HEK293 (cell line): ENCODE measurements around the gene HMGXB3.
A peak's percentile ranks its signal among the peaks of the same experiment; 100 is the strongest.

ENCODE experiments used
- CTCF ChIA-PET: fragments of 350-600 bp; formaldehyde crosslinking; extraction: SDS; loops from one replicate; lab custom pipeline; 2021; ENCODE audit warnings: antibody characterized with exemption; lab: Yijun Ruan, JAX
- POLR2A ChIA-PET: fragments of 300-600 bp; formaldehyde crosslinking; extraction: SDS; loops from one replicate; lab custom pipeline; 2020; ENCODE audit warnings: antibody characterized with exemption, inconsistent platforms; lab: Yijun Ruan, JAX
- H3K27ac ChIP-seq: fragments of 200-500 bp; sonication (Bioruptor generic); 2 replicates; pipeline ENCODE4 v1.5.1; 2014; ENCODE audit warnings: low read depth, low read length, control low read depth, inconsistent platforms; ENCODE audit errors: extremely low read depth
- H3K36me3 ChIP-seq, 2 experiments: fragments of 200-500 bp in 1 of 2; sonication (Bioruptor generic) in 1 of 2; 1 replicate in 1 of 2; 2 replicates in 1 of 2; pipeline ENCODE4 v1.5.1; 2014 to 2017; ENCODE audit warnings: inconsistent platforms in 2 of 2, low read length in 2 of 2; ENCODE audit not compliant: control insufficient read depth in 2 of 2, insufficient read depth in 1 of 2
- H3K4me1 ChIP-seq: fragments of 200-500 bp; sonication (Bioruptor generic); 2 replicates; pipeline ENCODE4 v1.5.1; 2014; ENCODE audit warnings: mild to moderate bottlenecking, low read length, inconsistent platforms; ENCODE audit not compliant: control insufficient read depth, insufficient read depth
- H3K4me3 ChIP-seq: 2 replicates; pipeline ENCODE4 v1.5.1; 2011; ENCODE audit warnings: low read depth, mild to moderate bottlenecking, control low read depth, low read length, moderate library complexity
- H3K9me3 ChIP-seq: fragments of 200-500 bp; sonication (Bioruptor generic); 2 replicates; pipeline ENCODE4 v1.5.1; 2014; ENCODE audit warnings: low read depth, low read length, inconsistent platforms; ENCODE audit not compliant: control insufficient read depth, insufficient read depth
- BCL11A ChIP-seq: fragments of 450-650 bp; formaldehyde crosslinking; IDR thresholded peaks from 2 replicates; pipeline ENCODE4 v1.5.1; 2016; ENCODE audit warnings: low read depth, missing biosample characterization, missing genetic modification characterization
- FEZF1 ChIP-seq: fragments of 450-650 bp; formaldehyde crosslinking; IDR thresholded peaks from 2 replicates; pipeline ENCODE4 v1.5.1; 2016; ENCODE audit warnings: missing biosample characterization, missing genetic modification characterization
- GFI1B ChIP-seq: fragments of 450-650 bp; formaldehyde crosslinking; IDR thresholded peaks from 2 replicates; pipeline ENCODE4 v1.5.1; 2016; ENCODE audit warnings: missing biosample characterization, missing genetic modification characterization
- GLIS1 ChIP-seq: fragments of 450-650 bp; formaldehyde crosslinking; IDR thresholded peaks from 2 replicates; pipeline ENCODE4 v1.5.1; 2016; ENCODE audit warnings: missing biosample characterization, missing genetic modification characterization
- IKZF3 ChIP-seq: fragments of 450-650 bp; IDR thresholded peaks from 2 replicates; pipeline ENCODE4 v1.5.0; 2018; ENCODE audit warnings: missing biosample characterization, mild to moderate bottlenecking, missing genetic modification characterization, moderate library complexity
- MZF1 ChIP-seq: fragments of 450-650 bp; formaldehyde crosslinking; IDR thresholded peaks from 2 replicates; pipeline ENCODE4 v1.5.1; 2017; ENCODE audit warnings: missing biosample characterization, missing genetic modification characterization, borderline replicate concordance
- SCRT1 ChIP-seq: fragments of 450-650 bp; formaldehyde crosslinking; IDR thresholded peaks from 2 replicates; pipeline ENCODE4 v1.5.1; 2016; ENCODE audit warnings: missing biosample characterization, missing genetic modification characterization, borderline replicate concordance
- SP2 ChIP-seq: fragments of 450-650 bp; formaldehyde crosslinking; IDR thresholded peaks from 2 replicates; pipeline ENCODE4 v1.5.1; 2016; ENCODE audit warnings: missing biosample characterization, missing genetic modification characterization
- ZBTB8A ChIP-seq: fragments of 450-650 bp; formaldehyde crosslinking; IDR thresholded peaks from 2 replicates; pipeline ENCODE4 v1.5.1; 2016; ENCODE audit warnings: missing biosample characterization, missing genetic modification characterization
- ZIC2 ChIP-seq: fragments of 450-650 bp; formaldehyde crosslinking; IDR thresholded peaks from 2 replicates; pipeline ENCODE4 v1.5.1; 2016; ENCODE audit warnings: missing biosample characterization, missing genetic modification characterization
- ZNF2 ChIP-seq: fragments of 450-650 bp; formaldehyde crosslinking; IDR thresholded peaks from 2 replicates; pipeline ENCODE4 v1.5.1; 2016; ENCODE audit warnings: missing biosample characterization, missing genetic modification characterization
- ZNF302 ChIP-seq: fragments of 450-650 bp; formaldehyde crosslinking; IDR thresholded peaks from 2 replicates; pipeline ENCODE4 v1.5.1; 2016; ENCODE audit warnings: missing biosample characterization, missing genetic modification characterization, low read depth
- ZNF341 ChIP-seq: fragments of 450-650 bp; formaldehyde crosslinking; IDR thresholded peaks from 2 replicates; pipeline ENCODE4; 2016; ENCODE audit warnings: low read depth, missing biosample characterization, missing genetic modification characterization
- ZNF529 ChIP-seq: fragments of 450-650 bp; formaldehyde crosslinking; IDR thresholded peaks from 2 replicates; pipeline ENCODE4 v1.5.1; 2017; ENCODE audit warnings: missing genetic modification characterization, missing biosample characterization; ENCODE audit not compliant: insufficient replicate concordance
- ZNF549 ChIP-seq: fragments of 450-650 bp; IDR thresholded peaks from 2 replicates; pipeline ENCODE4 v1.5.1; 2018; ENCODE audit warnings: missing biosample characterization, missing genetic modification characterization, mild to moderate bottlenecking, inconsistent platforms, moderate library complexity
- ZNF555 ChIP-seq: fragments of 450-650 bp; formaldehyde crosslinking; conservative IDR thresholded peaks from 2 replicates; pipeline ENCODE4 v1.5.1; 2017; ENCODE audit warnings: missing biosample characterization, mild to moderate bottlenecking, missing genetic modification characterization, inconsistent platforms
- ZNF561 ChIP-seq: fragments of 450-650 bp; IDR thresholded peaks from 2 replicates; pipeline ENCODE4 v1.5.1; 2018; ENCODE audit warnings: missing biosample characterization, missing genetic modification characterization, borderline replicate concordance
- ZNF610 ChIP-seq: fragments of 450-650 bp; formaldehyde crosslinking; IDR thresholded peaks from 2 replicates; pipeline ENCODE4 v1.5.1; 2016; ENCODE audit warnings: missing biosample characterization, missing genetic modification characterization, borderline replicate concordance
- ZNF624 ChIP-seq: fragments of 450-650 bp; formaldehyde crosslinking; IDR thresholded peaks from 2 replicates; pipeline ENCODE4 v1.5.1; 2017; ENCODE audit warnings: missing biosample characterization, missing genetic modification characterization
- ZNF658 ChIP-seq: fragments of 450-650 bp; formaldehyde crosslinking; IDR thresholded peaks from 2 replicates; pipeline ENCODE4; 2016; ENCODE audit warnings: missing biosample characterization, missing genetic modification characterization
- ZNF837 ChIP-seq: fragments of 450-650 bp; formaldehyde crosslinking; IDR thresholded peaks from 2 replicates; pipeline ENCODE4 v1.5.1; 2016; ENCODE audit warnings: missing biosample characterization, missing genetic modification characterization
- ZXDB ChIP-seq: fragments of 450-650 bp; formaldehyde crosslinking; IDR thresholded peaks from 2 replicates; pipeline ENCODE4 v1.5.1; 2016; ENCODE audit warnings: missing biosample characterization, missing genetic modification characterization
- TF ChIP-seq, protein P1 (sequence below): fragments of 450-650 bp; formaldehyde crosslinking; IDR thresholded peaks from 2 replicates; pipeline ENCODE4 v1.5.0; 2017; ENCODE audit warnings: missing biosample characterization, missing genetic modification characterization, borderline replicate concordance
- TF ChIP-seq, protein P2 (sequence below): fragments of 450-650 bp; IDR thresholded peaks from 2 replicates; pipeline ENCODE4 v1.5.1; 2018; ENCODE audit warnings: missing biosample characterization, mild to moderate bottlenecking, missing genetic modification characterization
- TF ChIP-seq, protein P3 (sequence below): fragments of 450-650 bp; formaldehyde crosslinking; IDR thresholded peaks from 2 replicates; pipeline ENCODE4 v1.5.1; 2016; ENCODE audit warnings: missing biosample characterization, missing genetic modification characterization
- TF ChIP-seq, protein P4 (sequence below): fragments of 450-650 bp; formaldehyde crosslinking; IDR thresholded peaks from 2 replicates; pipeline ENCODE4 v1.5.1; 2016; ENCODE audit warnings: missing biosample characterization, missing genetic modification characterization
- TF ChIP-seq, protein P5 (sequence below): fragments of 450-650 bp; formaldehyde crosslinking; IDR thresholded peaks from 2 replicates; pipeline ENCODE4 v1.5.1; 2016; ENCODE audit warnings: missing biosample characterization, missing genetic modification characterization

Gene HMGXB3

GRCh38 chr5:149956685-149957084, 43.9 kb upstream of the HMGXB3 start (continued):
- TF ChIP-seq, protein P1, sequence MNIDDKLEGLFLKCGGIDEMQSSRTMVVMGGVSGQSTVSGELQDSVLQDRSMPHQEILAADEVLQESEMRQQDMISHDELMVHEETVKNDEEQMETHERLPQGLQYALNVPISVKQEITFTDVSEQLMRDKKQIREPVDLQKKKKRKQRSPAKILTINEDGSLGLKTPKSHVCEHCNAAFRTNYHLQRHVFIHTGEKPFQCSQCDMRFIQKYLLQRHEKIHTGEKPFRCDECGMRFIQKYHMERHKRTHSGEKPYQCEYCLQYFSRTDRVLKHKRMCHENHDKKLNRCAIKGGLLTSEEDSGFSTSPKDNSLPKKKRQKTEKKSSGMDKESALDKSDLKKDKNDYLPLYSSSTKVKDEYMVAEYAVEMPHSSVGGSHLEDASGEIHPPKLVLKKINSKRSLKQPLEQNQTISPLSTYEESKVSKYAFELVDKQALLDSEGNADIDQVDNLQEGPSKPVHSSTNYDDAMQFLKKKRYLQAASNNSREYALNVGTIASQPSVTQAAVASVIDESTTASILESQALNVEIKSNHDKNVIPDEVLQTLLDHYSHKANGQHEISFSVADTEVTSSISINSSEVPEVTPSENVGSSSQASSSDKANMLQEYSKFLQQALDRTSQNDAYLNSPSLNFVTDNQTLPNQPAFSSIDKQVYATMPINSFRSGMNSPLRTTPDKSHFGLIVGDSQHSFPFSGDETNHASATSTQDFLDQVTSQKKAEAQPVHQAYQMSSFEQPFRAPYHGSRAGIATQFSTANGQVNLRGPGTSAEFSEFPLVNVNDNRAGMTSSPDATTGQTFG (tag by site-specific recombination): no peak
- TF ChIP-seq ZNF837 (tag by site-specific recombination) (no peak), SCRT1 (no peak), ZIC2 (tag by site-specific recombination) (no peak), MZF1 (tag by site-specific recombination) (no peak), ZBTB8A (tag by site-specific recombination) (no peak), FEZF1 (tag by site-specific recombination) (peak; percentile 76), GFI1B (tag by site-specific recombination) (0 out of 2 replicates have a peak, but pooled peaks have one; percentile 57)
- TF ChIP-seq, protein P2, sequence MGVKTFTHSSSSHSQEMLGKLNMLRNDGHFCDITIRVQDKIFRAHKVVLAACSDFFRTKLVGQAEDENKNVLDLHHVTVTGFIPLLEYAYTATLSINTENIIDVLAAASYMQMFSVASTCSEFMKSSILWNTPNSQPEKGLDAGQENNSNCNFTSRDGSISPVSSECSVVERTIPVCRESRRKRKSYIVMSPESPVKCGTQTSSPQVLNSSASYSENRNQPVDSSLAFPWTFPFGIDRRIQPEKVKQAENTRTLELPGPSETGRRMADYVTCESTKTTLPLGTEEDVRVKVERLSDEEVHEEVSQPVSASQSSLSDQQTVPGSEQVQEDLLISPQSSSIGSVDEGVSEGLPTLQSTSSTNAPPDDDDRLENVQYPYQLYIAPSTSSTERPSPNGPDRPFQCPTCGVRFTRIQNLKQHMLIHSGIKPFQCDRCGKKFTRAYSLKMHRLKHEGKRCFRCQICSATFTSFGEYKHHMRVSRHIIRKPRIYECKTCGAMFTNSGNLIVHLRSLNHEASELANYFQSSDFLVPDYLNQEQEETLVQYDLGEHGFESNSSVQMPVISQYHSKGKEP (tag by site-specific recombination): 0 out of 2 replicates have a peak, but pooled peaks have one; percentile 11
- TF ChIP-seq, protein P3, sequence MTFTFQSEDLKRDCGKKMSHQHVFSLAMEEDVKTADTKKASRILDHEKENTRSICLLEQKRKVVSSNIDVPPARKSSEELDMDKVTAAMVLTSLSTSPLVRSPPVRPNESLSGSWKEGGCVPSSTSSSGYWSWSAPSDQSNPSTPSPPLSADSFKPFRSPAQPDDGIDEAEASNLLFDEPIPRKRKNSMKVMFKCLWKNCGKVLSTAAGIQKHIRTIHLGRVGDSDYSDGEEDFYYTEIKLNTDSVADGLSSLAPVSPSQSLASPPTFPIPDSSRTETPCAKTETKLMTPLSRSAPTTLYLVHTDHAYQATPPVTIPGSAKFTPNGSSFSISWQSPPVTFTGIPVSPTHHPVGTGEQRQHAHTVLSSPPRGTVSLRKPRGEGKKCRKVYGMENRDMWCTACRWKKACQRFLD (tag by site-specific recombination): no peak

GRCh38 chr5:149957855-149958254, 42.7 kb upstream of the HMGXB3 start:
- CTCF ChIA-PET: interaction anchor here (0.6 to 6.8 kb wide), 10 partner anchors 9 to 121 kb away, joined by 3 to 175 read pairs (median 5); partner anchors contain the start of gene PDE6A
- H3K27ac ChIP-seq: no peak overlapping the region
- H3K36me3 ChIP-seq: peaks cover 0 to 2% of the 10 kb centered on the region in 2 experiments; a peak in 1 of 3 replicates
- POLR2A ChIA-PET: interaction anchor here (0.5 kb wide), 1 partner anchor 66 kb away, joined by 3 read pairs; no protein-coding TSS in a partner anchor
- H3K9me3 ChIP-seq: no peaks in the 10 kb centered on the region
- H3K4me3 ChIP-seq: no peak overlapping the region
- H3K4me1 ChIP-seq: peaks cover 7% of the 10 kb centered on the region; the same call in 1 of the 2 replicates
- TF ChIP-seq ZNF555 (tag by site-specific recombination) (no peak), ZNF658 (no peak), ZNF610 (no peak), GLIS1 (peak; percentile 22; the same call in 1 of the 2 replicates), ZNF2 (no peak), ZNF341 (no peak), ZNF529 (no peak), GFI1B (tag by site-specific recombination) (no peak), ZNF624 (no peak), ZNF302 (tag by site-specific recombination) (no peak), ZNF549 (no peak), ZNF561 (tag by site-specific recombination) (no peak), BCL11A (tag by site-specific recombination) (no peak), ZXDB (no peak), SP2 (no peak), IKZF3 (tag by site-specific recombination) (0 out of 2 replicates have a peak, but pooled peaks have one; percentile 10)
- TF ChIP-seq, protein P4, sequence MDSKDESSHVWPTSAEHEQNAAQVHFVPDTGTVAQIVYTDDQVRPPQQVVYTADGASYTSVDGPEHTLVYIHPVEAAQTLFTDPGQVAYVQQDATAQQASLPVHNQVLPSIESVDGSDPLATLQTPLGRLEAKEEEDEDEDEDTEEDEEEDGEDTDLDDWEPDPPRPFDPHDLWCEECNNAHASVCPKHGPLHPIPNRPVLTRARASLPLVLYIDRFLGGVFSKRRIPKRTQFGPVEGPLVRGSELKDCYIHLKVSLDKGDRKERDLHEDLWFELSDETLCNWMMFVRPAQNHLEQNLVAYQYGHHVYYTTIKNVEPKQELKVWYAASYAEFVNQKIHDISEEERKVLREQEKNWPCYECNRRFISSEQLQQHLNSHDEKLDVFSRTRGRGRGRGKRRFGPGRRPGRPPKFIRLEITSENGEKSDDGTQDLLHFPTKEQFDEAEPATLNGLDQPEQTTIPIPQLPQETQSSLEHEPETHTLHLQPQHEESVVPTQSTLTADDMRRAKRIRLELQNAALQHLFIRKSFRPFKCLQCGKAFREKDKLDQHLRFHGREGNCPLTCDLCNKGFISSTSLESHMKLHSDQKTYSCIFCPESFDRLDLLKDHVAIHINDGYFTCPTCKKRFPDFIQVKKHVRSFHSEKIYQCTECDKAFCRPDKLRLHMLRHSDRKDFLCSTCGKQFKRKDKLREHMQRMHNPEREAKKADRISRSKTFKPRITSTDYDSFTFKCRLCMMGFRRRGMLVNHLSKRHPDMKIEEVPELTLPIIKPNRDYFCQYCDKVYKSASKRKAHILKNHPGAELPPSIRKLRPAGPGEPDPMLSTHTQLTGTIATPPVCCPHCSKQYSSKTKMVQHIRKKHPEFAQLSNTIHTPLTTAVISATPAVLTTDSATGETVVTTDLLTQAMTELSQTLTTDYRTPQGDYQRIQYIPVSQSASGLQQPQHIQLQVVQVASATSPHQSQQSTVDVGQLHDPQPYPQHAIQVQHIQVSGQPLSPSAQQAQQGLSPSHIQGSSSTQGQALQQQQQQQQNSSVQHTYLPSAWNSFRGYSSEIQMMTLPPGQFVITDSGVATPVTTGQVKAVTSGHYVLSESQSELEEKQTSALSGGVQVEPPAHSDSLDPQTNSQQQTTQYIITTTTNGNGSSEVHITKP: no peak
- TF ChIP-seq, protein P5, sequence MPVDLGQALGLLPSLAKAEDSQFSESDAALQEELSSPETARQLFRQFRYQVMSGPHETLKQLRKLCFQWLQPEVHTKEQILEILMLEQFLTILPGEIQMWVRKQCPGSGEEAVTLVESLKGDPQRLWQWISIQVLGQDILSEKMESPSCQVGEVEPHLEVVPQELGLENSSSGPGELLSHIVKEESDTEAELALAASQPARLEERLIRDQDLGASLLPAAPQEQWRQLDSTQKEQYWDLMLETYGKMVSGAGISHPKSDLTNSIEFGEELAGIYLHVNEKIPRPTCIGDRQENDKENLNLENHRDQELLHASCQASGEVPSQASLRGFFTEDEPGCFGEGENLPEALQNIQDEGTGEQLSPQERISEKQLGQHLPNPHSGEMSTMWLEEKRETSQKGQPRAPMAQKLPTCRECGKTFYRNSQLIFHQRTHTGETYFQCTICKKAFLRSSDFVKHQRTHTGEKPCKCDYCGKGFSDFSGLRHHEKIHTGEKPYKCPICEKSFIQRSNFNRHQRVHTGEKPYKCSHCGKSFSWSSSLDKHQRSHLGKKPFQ (tag by site-specific recombination): 0 out of 2 replicates have a peak, but pooled peaks have one; percentile 25
